ENCODE results near the gene SLC16A3.

DNA sequence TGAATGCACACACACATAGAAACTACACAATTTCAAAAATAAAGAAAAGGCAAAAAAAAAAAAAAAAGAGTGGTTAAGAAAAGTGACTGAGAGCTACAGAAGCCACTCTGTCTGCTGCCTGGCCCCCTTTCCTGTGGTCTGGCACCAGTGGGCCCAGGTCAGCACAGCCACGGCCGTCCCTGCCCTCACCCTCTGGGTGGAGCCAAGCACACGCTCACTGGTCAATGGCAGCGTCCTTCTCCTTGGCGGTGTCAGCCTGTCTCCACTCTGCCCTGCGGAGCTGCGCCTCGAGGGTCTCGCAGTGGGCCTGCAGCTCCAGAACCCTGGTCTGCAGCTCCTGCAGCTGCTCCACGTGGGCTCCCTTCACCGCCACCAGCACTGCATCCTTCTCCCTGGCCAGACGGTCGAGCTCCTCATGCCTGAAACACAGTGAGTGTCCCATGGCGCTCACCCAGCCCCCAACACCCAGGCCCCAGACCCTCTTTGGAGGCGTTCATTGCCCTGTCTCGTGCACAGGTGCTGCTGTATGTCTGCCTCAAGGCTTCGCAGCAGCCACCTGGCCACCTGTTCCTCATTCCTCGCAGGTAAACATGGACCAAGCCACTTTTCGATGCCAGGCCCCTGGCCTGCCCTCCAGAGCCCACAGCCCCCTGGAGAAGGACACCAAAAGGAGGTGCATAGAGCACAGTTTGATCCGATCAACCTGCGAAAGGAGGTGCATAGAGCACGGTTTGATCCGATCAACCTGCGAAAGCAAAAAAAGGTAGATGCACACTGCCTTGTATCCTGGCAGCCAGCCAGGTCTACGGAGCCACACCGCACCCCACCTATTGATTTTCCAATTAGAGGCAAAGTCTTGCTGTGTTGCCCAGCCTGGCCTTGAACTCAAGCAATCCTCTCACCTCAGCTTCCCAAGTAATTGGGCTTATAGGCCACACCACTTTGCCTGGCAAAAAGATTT, 40.6 kb upstream of the SLC16A3 start:
- TF ChIP-seq, protein P1, sequence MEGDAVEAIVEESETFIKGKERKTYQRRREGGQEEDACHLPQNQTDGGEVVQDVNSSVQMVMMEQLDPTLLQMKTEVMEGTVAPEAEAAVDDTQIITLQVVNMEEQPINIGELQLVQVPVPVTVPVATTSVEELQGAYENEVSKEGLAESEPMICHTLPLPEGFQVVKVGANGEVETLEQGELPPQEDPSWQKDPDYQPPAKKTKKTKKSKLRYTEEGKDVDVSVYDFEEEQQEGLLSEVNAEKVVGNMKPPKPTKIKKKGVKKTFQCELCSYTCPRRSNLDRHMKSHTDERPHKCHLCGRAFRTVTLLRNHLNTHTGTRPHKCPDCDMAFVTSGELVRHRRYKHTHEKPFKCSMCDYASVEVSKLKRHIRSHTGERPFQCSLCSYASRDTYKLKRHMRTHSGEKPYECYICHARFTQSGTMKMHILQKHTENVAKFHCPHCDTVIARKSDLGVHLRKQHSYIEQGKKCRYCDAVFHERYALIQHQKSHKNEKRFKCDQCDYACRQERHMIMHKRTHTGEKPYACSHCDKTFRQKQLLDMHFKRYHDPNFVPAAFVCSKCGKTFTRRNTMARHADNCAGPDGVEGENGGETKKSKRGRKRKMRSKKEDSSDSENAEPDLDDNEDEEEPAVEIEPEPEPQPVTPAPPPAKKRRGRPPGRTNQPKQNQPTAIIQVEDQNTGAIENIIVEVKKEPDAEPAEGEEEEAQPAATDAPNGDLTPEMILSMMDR (IDR thresholded peaks at IDR 0.05; ENCODE audit: low read depth, low read length, missing input control): no peak
- no peak for TF ChIP-seq JUND (IDR thresholded peaks at IDR 0.05)
- TF ChIP-seq NR2F2 (IDR thresholded peaks at IDR 0.05): no peak
- no peak for TF ChIP-seq TAF1 (conservative IDR thresholded peaks at IDR 0.05)
- TF ChIP-seq EGR1 (IDR thresholded peaks at IDR 0.05; ENCODE audit: low read depth in 2 of 2): no peak
